DMS79 treated with DMSO at 0.1 percent for 48 hours (cell line): ENCODE results near the gene ATP6V0A1.
"Not testable (repeated sequence)": the region's sequence is repeated elsewhere in the genome, so short reads cannot be mapped to it uniquely, and the experiment has no call there.

Experiments used
- DNase-seq: peaks from one replicate; lab custom pipeline; 2025; lab: John Stamatoyannopoulos, UW

Gene ATP6V0A1

DNA sequence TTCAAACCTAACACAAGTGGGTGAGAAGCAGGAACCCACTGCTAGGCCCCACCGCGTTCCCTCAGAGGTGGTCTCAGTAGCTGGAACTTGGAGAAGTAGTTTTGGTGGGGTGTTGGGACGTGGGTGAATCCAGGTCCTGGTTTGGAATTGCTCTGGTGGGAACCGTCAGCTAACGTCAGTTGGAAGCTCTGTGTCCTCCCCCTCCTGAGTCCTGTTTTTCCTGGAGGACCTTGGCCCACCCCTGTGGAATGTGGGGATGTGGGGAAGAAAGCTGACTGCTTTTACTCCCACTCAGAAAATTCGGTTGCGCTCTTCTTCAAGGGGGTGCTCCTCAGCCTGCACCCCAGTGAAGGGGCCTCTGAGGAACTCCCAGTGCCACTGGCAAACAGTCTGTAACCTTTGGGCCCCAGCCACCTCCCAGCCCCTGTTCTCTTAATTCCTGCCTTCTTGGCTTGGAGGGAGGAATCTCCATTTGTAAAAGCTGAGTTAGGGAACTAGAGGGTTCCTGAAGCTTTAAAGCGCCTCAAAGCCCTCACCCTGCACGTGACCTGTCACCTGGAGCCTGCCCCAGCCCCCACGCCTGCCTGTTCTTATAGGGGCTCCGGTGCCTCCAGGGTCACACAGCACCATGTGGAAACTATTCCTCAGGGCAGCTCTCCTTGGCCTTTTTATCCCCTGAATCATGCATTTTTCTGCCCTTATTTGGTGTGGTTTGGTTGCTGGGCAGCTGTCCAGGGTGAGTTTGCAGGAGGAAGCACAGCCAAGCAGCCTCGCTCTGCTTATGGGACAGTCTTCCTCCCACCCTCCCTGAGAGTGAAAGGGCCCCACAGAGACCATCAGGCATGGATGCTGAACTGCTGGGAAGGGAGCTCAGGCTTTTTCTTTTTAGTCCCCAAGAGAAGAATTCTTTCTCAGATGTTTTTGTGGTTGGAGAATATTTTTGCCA lies 61.1 kb downstream of the ATP6V0A1 start:
- no peak for DNase-seq

DNA sequence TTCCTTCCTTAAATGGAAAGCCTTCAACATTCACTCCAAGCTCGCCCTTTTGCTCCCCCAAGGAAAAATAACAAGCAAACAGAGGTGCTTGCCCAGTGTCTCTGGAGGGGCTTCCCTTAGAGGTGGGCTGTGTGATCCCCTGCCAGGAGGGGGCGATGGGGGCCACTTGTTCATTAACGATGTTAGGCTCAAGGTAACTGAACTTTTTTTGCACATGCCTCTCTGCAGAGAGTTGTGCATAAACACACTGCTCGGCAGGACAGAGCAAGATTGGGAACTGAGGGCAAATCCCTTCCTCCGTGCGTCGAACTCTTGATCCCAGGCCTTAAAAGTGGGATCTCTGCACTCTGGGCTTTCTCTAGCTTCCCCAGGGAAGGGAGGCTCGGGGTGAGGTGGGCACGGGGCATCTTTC lies 61.9 kb downstream of the ATP6V0A1 start:
- DNase-seq = no peak

GRCh38 chr17:42521036-42521435 lies 62.4 kb downstream of the ATP6V0A1 start:
- no peak for DNase-seq

DNA sequence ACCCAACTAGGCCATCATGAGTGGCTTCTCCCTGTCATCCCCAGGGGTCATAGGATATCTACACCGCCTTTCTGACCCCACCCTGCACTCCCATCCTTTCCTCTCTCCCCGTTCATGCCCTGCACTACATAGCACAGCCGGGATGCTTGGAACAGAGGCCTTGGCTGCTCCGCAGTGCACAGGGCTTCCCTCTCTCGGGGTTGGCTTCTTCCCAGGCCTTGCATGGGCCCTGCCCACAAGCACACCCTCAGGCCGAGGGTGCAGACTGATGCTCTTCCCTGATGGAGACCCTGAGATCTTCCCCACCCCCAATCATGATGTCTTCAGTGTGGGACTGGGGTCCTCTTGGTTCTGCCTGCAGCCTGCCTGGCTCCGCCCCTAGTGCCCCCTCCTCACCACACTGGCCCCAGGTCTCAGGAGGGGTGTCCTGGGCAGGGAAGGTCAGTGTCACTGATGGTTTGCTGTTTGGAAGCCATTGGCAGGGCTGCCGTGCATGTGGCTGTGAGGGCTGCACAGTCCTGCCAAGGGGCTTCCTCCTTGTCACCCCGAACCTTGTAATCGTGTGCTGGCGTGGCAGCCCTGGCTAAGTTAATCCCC lies 63.1 kb downstream of the ATP6V0A1 start:
- DNase-seq = no peak

DNA sequence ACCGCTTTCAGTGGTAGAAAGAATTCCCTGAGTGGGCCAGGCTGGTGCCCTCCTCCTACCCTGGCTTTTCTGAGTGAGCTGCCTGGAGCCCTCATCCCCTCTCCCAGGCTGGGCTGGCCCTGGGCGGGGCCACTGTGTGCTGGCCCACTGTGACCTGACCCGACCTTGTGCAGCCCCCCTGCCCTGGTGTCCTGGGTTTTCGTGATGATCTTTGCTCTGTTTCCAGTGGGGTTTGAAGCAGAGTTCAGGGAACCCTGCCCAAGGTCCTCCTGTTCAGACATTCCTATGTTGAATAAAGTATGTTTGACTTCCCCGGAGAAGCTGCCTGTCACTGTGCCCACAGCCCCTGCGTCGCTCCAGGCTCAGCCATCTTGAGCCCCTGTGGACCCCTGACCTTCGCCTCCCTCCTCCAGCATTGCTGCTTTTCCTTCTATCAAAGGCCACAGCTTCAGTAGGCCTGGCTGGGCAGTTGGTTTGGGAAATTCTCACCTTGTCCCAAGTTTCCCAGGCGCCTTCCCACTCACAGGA lies 63.6 kb downstream of the ATP6V0A1 start:
- DNase-seq = no peak

DNA sequence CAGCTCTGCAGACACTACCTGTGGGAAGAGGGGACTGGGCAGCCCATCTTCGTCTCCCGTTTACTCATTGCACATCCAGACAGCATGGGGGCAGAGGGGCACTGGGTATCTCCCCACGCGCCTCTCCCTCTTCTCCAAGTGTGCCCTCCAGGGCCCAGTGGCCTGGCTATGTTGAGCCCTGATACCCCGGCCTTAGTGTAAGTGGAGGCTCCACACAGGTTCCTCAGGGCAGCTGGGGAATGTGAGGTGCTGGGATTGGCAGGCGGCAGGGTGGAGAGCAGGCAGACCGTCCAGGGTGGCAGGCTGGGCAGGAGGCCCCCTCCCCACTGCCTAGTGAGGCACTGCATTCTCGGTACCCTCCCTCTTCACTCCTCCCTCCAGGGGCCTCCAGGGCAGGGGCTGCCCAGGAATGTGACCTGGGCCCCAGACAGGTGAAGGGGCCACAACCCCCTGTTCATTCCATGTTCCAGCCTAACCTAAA lies 64.2 kb downstream of the ATP6V0A1 start:
- DNase-seq = no peak

DNA sequence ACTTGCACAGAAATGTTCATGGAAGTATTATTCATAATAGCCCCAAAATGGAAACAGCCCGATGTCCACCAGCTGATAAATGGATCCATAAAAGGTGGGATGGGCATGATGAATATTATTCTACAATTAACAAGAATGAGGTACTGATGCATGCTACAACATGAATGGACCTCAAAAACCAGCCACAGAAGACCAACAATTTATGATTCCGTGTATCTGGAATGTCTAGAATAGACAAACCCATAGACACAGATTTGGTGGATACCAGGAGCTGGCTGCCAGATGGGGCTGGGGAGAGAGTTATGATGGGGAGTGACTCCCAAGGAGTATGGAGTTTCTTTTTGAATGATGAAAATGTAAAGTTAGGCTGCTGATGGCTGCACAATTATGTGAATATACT lies 66.5 kb downstream of the ATP6V0A1 start:
- no peak for DNase-seq

GRCh38 chr17:42526031-42526444 lies 67.4 kb downstream of the ATP6V0A1 start:
- DNase-seq = no peak

DNA sequence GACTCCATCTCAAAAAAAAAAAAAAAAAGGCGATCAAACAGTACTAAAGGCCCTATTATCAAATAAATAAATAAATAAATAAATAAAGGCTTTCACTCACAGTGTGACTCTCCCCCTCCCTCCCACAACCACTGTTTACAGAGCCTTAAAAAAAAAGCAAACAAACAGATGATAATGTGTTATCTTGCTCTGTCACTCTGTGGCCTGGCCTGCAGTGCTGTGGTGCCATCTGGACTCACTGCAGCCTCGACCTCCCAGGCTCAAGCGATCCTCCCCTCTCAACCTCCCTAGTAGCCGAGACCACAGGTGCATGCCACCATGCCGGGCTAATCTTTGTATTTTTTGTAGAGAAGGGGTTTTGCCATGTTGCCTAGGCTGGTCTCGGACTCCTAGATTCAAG lies 69.3 kb downstream of the ATP6V0A1 start:
- no peak for DNase-seq

DNA sequence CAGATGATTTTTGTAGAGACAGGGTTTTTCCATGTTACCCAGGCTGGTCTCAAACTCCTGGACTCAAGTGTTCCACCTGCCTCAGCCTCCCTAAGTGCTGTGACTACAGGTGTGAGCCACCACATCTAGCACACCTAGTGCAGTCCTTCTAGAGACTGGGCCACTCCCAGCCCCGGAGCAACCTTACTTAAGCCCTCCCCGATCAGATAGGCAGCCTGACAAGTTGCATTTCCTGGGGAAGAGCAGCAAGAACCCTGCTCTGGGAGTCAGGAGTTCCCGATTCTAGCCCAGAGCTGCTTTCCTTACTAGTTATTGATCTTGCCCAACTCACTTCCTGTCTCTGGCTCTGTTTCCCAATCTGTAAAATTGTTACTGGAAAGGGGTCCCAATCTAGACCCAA lies 70.4 kb downstream of the ATP6V0A1 start:
- no peak for DNase-seq

DNA sequence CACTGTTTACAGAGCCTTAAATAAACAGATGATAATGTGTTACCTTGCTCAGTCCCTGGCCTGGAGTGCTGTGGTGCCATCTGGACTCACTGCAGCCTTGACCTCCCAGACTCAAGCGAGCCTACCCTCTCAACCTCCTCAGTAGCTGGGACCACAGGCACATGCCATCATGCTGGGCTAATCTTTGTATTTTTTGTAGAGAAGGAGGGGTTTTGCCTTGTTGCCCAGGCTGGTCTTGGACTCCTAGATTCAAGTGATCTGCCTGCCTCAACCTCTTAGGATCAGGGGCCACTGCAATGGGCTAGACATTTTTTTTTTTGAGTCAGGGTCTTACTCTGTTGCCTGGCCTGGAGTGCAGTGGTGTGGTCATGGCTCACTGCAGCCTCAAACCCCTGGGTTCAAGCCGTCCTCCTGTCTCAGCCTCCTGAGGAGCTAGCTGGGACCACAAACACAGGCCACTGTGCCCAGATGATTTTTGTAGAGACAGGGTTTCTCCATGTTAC lies 72.3 kb downstream of the ATP6V0A1 start:
- no peak for DNase-seq

DNA sequence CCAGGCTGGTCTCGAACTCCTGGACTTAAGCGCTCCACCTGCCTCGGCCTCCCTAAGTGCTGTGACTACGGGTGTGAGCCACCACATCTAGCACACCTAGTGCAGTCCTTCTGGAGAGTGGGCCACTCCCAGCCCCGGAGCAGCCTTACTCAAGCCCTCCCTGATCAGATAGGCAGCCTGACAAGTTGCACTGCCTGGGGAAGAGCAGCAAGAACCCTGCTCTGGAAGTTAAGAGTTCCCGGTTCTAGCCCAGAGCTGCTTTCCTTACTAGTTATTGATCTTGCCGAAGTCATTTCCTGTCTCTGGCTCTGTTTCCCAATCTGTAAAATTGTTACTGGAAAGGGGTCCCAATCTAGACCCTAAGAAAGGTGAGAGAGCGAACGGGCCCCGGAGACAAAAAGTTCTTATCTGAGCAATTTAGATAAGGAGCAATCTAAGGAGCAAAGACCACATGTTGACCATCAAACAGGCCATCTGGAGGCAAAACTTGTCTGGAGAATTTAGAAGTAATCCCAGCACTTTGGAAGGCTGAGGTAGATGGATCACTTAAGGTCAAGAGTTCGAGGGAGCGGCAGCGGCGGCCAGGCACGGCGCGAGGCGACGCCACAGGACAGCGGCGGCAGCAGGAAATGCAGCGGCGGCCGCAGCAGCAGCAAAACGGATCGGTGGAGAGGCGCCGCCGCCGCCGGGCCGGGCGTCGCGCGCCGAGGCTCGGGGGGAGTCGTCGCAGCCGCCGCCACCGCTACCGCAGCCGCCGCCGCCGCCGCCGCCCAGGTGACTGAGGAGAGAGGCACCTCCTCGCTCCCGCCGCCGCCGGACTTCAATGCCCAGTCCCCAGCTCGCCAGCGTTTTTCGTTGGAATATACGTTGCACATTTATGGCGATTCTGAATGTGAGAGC lies 73.0 kb downstream of the ATP6V0A1 start:
- DNase-seq = peak; percentile 60

DNA sequence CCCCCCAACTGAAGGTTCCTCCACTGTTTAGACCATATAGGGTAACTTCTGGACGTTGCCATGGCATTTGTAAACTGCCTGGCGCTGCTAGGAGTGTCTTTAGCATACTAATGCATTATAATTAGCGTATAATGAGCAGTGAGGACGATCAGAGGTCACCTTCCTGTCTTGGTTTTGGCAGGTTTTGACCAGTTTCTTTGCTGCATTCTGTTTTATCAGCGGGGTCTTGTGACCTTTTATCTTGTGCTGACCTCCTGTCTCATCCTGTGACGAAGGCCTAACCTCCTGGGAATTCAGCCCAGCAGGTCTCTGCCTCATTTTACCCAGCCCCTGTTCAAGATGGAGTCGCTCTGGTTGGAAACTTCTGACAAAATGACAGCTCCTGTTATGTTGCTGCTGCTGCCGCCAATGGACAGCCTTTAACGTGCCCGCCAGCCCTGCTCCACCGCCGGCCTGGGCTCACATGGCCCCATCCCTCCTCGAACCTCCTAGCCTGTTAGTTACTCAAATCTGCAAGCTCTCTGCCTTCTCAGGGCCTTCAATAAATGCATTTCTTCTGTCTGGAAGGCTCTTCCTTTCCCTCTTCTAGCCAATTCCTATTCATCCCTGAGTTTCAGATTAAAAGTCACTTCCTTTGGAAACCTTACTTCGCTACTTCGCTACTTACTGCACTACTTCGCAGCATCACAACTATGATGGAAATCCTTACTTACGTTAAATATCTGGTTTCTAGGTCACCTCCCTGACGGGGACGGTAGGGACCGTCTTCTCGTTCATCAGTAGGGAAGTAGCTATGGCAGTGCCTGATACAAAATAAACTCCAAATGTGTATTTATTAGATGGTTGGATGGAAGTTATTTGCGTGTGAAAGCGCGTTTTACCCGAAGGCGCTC lies 76.7 kb downstream of the ATP6V0A1 start:
- DNase-seq = peak; percentile 50

DNA sequence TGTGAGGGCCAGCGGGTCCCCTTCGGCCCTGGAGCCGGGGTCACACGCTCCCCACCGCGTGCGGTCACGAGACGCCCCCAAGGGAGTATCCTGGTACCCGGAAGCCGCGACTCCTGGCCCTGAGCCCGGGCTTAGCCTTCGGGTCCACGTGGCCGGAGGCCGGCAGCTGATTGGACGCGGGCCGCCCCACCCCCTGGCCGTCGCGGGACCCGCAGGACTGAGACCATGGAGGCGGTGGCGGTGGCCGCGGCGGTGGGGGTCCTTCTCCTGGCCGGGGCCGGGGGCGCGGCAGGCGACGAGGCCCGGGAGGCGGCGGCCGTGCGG lies 77.3 kb downstream of the ATP6V0A1 start, which contains the start of gene NAGLU:
Gene NAGLU (plus strand): TSS at position 194 of the 324 bp plus-strand sequence. CDS start 32 bp downstream, at position 226.
- DNase-seq = peak; percentile 82

DNA sequence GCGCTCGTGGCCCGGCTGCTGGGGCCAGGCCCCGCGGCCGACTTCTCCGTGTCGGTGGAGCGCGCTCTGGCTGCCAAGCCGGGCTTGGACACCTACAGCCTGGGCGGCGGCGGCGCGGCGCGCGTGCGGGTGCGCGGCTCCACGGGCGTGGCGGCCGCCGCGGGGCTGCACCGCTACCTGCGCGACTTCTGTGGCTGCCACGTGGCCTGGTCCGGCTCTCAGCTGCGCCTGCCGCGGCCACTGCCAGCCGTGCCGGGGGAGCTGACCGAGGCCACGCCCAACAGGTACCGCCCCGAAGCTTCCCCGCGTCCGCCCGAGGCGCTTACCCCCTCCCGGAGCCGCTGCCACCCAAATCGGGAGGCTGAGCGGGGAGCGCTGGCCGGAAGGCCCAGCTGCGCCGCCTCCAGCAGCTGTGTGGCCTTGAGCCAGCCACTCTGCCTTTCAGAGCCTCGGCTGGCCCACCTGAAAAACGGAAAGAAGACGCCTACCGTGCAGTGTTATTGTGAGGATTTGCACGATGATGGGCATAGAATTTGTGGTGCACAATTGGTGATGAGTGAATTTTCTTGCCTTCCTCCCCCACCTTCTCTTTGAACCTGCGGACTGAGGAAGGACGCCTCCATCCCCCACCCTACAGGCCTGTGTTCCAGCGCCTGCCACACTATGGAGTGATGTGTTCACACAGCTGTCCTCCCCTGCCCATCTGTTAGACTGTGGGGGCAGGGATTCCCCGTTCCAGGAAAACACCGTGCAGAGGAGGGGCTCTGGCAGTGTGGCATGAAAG lies 77.9 kb downstream of the ATP6V0A1 start:
- DNase-seq = peak; percentile 67

DNA sequence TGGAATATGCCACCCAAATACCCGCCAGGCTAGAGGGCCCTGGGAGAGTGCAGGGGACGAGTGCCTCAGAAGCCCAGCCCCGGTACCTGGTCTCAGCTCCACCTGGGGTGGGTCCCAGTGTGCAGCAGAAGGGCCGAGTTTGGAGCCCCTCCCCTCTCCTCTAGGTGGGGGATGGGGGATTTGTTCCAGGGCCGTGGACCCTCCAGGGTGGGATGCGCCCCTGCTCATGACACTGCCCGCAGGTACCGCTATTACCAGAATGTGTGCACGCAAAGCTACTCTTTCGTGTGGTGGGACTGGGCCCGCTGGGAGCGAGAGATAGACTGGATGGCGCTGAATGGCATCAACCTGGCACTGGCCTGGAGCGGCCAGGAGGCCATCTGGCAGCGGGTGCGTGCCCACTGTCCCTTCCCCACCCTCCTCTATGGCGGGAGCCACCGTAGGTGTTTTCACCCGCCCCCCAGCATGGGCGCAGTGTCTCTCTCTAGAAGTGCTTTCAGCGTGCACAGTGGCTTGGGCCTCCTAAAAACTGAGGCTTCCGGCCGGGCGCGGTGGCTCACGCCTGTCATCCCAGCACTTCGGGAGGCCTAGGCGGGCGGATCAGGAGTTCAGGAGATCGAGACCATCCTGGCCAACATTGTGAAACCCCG lies 78.6 kb downstream of the ATP6V0A1 start:
- DNase-seq = no peak

- no peak for DNase-seq
Observed at GRCh38 chr17:42537826-42538451, 79.3 kb downstream of the ATP6V0A1 start.

- no peak for DNase-seq
Observed at GRCh38 chr17:42538482-42538881, 79.8 kb downstream of the ATP6V0A1 start.

DNA sequence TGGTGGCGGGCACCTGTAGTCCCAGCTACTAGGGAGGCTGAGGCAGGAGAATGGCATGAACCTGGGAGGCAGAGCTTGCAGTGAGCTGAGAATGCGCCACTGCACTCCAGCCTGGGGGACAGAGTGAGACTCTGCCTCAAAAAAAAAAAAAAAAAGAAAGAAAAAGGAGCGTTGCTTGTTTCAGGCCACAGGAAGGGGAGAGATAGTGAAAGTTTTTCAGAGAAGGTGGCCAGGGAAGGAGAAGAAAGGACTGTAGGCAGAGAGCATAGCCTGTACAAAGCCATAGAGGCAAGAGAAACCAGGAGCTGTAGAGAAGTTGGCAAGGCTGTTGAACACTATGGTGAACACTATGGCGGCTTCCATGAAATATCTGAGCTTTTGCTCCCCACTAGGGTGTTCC lies 81.9 kb downstream of the ATP6V0A1 start:
- not testable (repeated sequence) for DNase-seq
